Activated CD4-positive, CD25-positive, alpha-beta regulatory T cell treated with anti-CD3 and anti-CD28 coated beads, Interleukin-2, amount 50 U/mL, for 24 hours (primary cell): ENCODE results near the gene FSIP2.
"Not testable (repeated sequence)": the region's sequence is repeated elsewhere in the genome, so short reads cannot be mapped to it uniquely, and the experiment has no call there.

Source experiments
- ATAC-seq, 2 donors: fragments of 150-1000 bp; cut with Tn5 transposase; one replicate each; pipeline ENCODE4 v1.10.0; 2021; ENCODE audit warnings: mild to moderate bottlenecking in 1 of 2, moderate library complexity in 1 of 2

Gene FSIP2

DNA sequence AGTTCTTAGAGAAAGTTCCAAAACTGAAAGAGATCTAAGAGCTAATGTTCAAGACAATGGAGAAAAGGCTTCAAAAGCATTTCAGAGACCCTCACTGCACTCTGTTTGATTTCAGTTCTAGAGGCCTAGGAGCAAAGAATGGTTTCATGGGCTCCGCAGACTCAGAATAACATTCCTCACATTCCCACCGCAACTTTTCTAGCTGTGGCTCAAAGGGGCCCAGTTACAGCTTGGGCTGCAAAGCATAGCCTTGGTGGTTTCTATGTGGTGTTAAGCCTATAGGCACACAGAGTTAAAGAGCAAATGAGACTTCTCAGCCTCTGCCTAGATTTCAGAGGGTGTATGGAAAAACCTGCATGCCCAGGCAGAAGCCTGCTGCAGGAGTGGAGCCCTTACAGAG is 73.0 kb downstream of the FSIP2 start:
- ATAC-seq: no peak

GRCh38 chr2:185813707-185814106 is 75.1 kb downstream of the FSIP2 start:
- ATAC-seq: no peak

DNA sequence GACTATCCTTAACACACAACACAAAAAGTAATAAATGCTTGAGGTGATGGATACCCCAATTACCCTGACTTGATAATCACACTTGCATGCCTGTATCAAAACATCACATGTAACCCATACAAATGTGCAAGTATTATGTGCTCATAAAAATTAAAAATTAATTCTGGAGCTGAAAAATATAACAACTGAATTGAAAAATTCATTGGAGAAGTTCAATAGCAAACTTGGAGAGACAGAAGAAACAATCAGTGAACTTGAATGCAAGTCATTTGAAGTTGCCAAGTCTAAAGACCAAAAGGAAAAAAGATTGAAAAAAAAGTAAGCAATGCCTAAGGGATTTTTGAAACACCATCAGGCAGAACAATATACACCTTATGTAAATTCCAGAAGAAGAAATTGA is 79.4 kb downstream of the FSIP2 start:
- ATAC-seq: no peak

- no peak for ATAC-seq
Measured at GRCh38 chr2:185821467-185821866, 82.9 kb downstream of the FSIP2 start.

GRCh38 chr2:185823773-185824172 is 85.2 kb downstream of the FSIP2 start:
- ATAC-seq: no peak

DNA sequence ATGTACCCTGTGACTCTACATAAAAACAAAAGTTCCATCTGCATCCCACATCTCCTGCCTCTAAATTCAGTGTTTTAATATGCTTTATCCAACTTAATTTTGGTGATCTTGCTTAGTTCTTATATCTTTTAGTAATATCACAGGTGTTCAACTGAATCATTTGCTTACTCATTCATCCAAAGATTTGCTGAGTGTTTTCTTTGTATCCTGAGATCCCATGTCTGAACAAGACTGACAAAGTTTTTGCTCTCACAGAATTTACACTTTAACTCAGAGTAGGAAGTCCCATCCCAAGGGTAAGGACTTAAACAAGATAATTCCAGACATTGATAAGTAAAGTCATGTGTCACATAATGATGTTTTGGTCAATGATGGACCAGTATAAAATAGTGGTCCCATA is 87.0 kb downstream of the FSIP2 start:
- no peak for ATAC-seq

DNA sequence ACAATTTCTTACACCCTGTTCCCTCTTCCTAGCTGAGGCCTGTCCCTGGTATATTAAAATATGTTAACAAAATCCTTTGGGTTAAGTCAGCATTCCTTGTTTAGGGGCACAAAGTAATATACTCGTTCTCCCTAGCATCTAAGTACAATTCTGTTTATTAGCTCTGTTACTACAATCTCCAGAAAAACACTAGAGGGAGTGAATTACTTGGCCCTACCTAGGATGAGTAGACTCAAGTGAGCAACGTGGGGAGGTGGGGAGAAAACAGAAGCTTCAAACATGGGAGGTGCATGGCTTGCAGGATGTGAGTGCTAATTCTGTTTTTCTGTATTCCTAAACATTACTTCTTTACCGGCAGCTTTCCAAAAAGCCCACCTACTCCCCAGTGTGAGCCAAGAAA is 89.7 kb downstream of the FSIP2 start:
- ATAC-seq: no peak

GRCh38 chr2:185833864-185834263 is 95.3 kb downstream of the FSIP2 start:
- ATAC-seq: no peak

DNA sequence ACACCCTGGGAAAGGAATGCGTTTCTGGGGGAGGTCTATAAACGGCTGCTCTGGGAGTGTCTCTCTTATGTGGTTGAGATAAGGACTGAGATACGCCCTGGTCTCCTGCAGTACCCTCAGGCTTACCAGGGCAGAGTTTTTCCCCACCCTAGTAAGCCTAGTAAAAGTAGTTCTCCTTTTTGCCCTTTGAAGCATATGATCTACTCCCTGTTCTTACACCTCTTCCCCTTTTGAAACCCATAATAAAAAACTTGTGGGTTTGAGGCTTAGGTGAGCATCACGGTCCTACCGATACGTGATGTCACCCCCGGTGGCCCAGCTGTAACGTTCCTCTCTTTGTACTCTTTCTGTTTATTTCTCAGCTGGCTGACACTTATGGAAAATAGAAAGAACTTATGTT is 97.4 kb downstream of the FSIP2 start:
- no peak for ATAC-seq

- no peak for ATAC-seq
Measured at GRCh38 chr2:185854885-185855284, 116.3 kb downstream of the FSIP2 start.

GRCh38 chr2:185857691-185858090 is 119.1 kb downstream of the FSIP2 start:
- no peak for ATAC-seq

DNA sequence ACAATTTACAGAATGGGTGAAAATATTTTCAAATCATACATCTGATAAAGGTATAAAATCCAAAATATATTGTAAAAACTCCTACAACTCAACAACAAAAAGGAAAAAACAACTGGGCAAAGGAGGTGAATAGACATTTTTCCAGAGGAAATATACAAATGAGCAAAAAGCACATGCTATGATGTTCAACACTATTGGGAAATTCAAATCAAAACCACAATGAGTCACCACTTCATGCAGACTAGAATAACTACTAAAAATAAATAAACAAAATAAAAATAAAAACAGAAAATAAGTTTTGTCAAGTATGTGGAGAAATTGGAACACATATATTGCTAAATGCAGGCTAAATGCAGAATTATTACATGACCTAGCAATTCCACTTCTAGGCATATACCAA is 120.9 kb downstream of the FSIP2 start:
- no peak for ATAC-seq

- no peak for ATAC-seq
Measured at GRCh38 chr2:185860321-185860720, 121.7 kb downstream of the FSIP2 start.

GRCh38 chr2:185862657-185863398 is 124.2 kb downstream of the FSIP2 start:
- ATAC-seq: no peak

DNA sequence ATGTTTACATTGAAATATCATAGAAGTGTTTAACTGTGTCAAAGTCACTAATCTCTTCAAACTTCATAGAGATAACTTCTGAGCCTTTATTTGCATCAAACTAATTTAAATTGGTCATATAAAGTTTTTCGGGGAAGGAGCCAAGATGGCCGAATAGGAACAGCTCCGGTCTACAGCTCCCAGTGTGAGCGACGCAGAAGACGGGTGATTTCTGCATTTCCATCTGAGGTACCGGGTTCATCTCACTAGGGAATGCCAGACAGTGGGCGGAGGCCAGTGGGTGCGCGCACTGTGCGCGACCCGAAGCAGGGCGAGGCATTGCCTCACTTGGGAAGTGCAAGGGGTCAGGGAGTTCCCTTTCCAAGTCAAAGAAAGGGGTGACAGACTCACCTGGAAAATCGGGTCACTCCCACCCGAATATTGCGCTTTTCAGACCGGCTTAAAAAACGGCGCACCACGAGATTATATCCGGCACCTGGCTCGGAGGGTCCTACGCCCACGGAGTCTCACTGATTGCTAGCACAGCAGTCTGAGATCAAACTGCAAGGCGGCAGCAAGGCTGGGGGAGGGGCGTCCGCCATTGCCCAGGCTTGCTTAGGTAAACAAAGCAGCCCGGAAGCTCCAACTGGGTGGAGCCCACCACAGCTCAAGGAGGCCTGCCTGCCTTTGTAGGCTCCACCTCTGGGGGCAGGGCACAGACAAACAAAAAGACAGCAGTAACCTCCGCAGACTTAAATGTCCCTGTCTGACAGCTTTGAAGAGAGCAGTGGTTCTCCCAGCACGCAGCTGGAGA is 126.1 kb downstream of the FSIP2 start:
- not testable (repeated sequence) for ATAC-seq

- ATAC-seq: no peak
Measured at GRCh38 chr2:185875136-185875931, 136.7 kb downstream of the FSIP2 start.

- peak in 1 of 2 donors; percentile 13 for ATAC-seq
Measured at GRCh38 chr2:185876234-185876633, 137.6 kb downstream of the FSIP2 start.

DNA sequence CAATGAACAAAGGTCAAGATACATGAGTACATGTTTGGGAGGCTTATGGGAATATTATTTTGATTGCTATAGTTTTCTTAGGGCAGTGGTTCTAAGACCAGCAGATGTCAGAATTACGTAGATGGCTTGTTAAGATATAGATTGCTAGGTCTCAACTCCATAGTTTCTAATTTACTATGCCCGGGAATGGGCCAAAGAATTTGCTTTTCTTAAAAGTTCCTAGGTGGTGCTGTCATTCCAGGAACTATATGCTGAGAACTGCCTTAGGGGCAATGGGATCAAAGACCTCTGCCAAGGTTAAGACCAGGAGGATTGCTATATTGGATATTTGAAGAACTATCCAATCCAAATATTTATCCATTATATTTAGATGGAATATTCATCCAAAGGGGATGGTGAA is 141.8 kb downstream of the FSIP2 start:
- ATAC-seq: no peak
